ENCODE results near the gene SNAPC1. TPM values are rescaled to one million over a fixed set of nuclear protein-coding genes. Genes with fewer than 3 reads are reported as not detected.

SNAPC1 gene
- total and polyA plus RNA-seq, 8 donors, result 0.87 to 2.7 (median 1.8) TPM

GRCh38 chr14:61746881-61747280 is 15.3 kb upstream of the SNAPC1 start:
- no peak for ATAC-seq
- peaks cover 0 to 6% (median 3%) of the 10 kb centered on the region in 3 donors for H3K4me1 ChIP-seq
- no peak overlapping the region for H3K4me3 ChIP-seq
- no peak overlapping the region for H3K27ac ChIP-seq
- TF ChIP-seq CTCF (IDR thresholded peaks at IDR 0.05), result no peak
- no peak for FAIRE-seq
- no peaks in the 10 kb centered on the region for H3K9me3 ChIP-seq
- peaks cover 0 to 39% (median 7%) of the 10 kb centered on the region in 3 donors for H3K36me3 ChIP-seq
- intact Hi-C loops (cut with DNase I), result no loop called here
- no peaks in the 10 kb centered on the region for H3K27me3 ChIP-seq
- DNase-seq, result no peak

GRCh38 chr14:61747342-61747741 is 14.9 kb upstream of the SNAPC1 start:
- intact Hi-C loops (cut with DNase I), result no loop called here
- Histone ChIP-seq H3K9me3 (no peaks in the 10 kb centered on the region), H3K36me3 (peaks cover 0 to 35% (median 7%) of the 10 kb centered on the region in 3 donors), H3K4me1 (peaks cover 0 to 7% (median 6%) of the 10 kb centered on the region in 3 donors), H3K27ac (no peak overlapping the region), H3K4me3 (no peak overlapping the region), H3K27me3 (no peaks in the 10 kb centered on the region)
- DNase-seq, result no peak
- no peak for ATAC-seq
- 88 to 92% methylated on average over 3 of the region's 3 CpGs for WGBS, 2 donors
- no peak for FAIRE-seq
- TF ChIP-seq CTCF (IDR thresholded peaks at IDR 0.05), result no peak

GRCh38 chr14:61749264-61749663 is 13.0 kb upstream of the SNAPC1 start:
- ATAC-seq (no peak), FAIRE-seq (no peak)
- 77 to 87% methylated on average over 3 of the region's 3 CpGs for WGBS, 2 donors

DNA sequence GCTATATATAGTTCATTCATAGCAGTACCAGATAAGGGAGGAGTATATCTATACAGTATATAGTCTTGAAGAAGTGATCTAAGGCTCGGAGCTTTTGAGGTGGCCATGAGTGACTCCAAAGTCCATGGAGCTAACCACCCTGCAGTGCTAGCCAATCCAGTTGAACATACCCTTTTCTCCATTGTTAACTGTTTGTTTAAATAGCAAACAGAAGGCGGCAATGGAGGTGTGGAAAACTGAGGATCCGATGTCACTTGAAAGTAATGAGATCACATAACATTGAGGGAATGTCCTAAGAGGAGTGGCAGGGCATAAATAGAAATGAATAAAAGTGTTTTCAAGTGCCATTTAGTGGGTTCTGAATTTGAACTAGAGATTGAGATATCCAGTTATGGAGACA is 12.4 kb upstream of the SNAPC1 start:
- ATAC-seq (no peak), DNase-seq (no peak), FAIRE-seq (no peak)
- WGBS, 2 donors, result 50 to 59% methylated on average over 3 of the region's 3 CpGs
- Histone ChIP-seq H3K36me3 (peaks cover 0 to 22% (median 0%) of the 10 kb centered on the region in 3 donors), H3K27ac (peak overlapping the region in 1 of 4 donors; percentile 81), H3K27me3 (no peaks in the 10 kb centered on the region), H3K4me3 (no peak overlapping the region), H3K4me1 (peaks cover 0 to 7% (median 6%) of the 10 kb centered on the region in 3 donors), H3K9me3 (no peaks in the 10 kb centered on the region)
- intact Hi-C loops (cut with DNase I), result no loop called here
- TF ChIP-seq CTCF (IDR thresholded peaks at IDR 0.05), result no peak

More at GRCh38 chr14:61749264-61749663, 13.0 kb upstream of the SNAPC1 start:
- DNase-seq, result no peak
- TF ChIP-seq CTCF (IDR thresholded peaks at IDR 0.05), result no peak
- Histone ChIP-seq H3K4me1 (peaks cover 0 to 7% (median 6%) of the 10 kb centered on the region in 3 donors), H3K27ac (no peak overlapping the region), H3K27me3 (no peaks in the 10 kb centered on the region), H3K9me3 (no peaks in the 10 kb centered on the region), H3K36me3 (peaks cover 0 to 24% (median 0%) of the 10 kb centered on the region in 3 donors), H3K4me3 (no peak overlapping the region)
- intact Hi-C loops (cut with DNase I), result no loop called here

DNA sequence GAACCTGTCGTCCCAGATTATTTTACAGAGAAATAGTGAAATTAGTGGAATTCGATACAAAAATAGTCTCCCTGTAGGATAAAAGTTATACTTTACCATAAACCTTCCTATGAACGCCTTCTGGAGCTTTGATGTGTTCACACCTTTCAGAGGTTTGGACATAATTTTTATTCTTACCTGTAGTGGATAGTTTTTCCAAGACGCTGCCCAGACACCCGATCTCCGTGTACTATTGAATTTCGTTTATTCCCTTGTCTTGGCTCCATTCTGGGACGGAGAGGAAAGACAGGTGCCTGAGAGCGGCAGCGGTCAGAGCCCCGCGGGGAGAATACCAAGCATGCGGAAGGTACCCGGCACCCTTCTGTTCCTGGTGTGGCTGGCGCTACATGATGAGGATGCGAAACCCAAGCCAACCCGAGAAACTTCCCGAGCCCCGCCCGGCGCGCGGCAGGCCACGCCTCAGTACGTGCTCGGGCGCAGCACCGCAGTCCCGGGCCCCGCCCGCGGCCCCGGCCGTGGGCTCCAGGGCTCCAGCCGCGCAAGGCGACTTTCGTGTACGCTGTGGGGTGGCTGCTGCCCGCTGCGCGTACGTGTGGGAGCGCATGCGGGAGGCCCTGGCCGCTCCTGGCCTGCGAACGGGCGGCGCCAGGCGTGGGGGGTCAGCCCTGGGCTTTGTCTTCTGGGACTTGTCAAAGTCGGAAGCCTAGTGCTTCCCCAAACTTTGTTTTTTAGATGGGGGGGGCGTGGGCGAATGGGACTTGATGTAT is 11.3 kb upstream of the SNAPC1 start:
- intact Hi-C loops (cut with DNase I), result no loop called here
- FAIRE-seq (peak; percentile 41), DNase-seq (peak; percentile 81 to 94 (median 88)), ATAC-seq (peak; percentile 97 to 99 (median 98))
- Histone ChIP-seq H3K27ac (peak overlapping the region in 2 of 4 donors; percentile 81 to 85), H3K4me3 (peak overlapping the region; percentile 33 to 54 (median 36)), H3K36me3 (peaks cover 0 to 12% (median 0%) of the 10 kb centered on the region in 3 donors), H3K9me3 (no peaks in the 10 kb centered on the region), H3K4me1 (peaks cover 0 to 7% (median 6%) of the 10 kb centered on the region in 3 donors), H3K27me3 (no peaks in the 10 kb centered on the region)
- 2 to 5% methylated on average over 51 to 54 of the region's 54 CpGs for WGBS, 2 donors
- TF ChIP-seq CTCF (IDR thresholded peaks at IDR 0.05), result no peak

All from pancreas (tissue), 10 donors.